Activated naive CD4-positive, alpha-beta T cell (primary cell): ENCODE results near the gene CAPN14.
"Not testable (repeated sequence)": the region's sequence is repeated elsewhere in the genome, so short reads cannot be mapped to it uniquely, and the experiment has no call there.

Experiments used
- DNase-seq, 4 experiments: peaks; one replicate each; lab custom pipeline; 2025; lab: John Stamatoyannopoulos, UW

CAPN14 gene

GRCh38 chr2:31196622-31197021 is 20.7 kb downstream of the CAPN14 start:
- DNase-seq: no peak

GRCh38 chr2:31193806-31194205 is 23.5 kb downstream of the CAPN14 start:
- DNase-seq: no peak

- DNase-seq: no peak
These were observed 24.4 kb downstream of the CAPN14 start for GRCh38 chr2:31192851-31193392.

GRCh38 chr2:31192396-31192795 is 24.9 kb downstream of the CAPN14 start:
- DNase-seq: no peak

GRCh38 chr2:31191931-31192330 is 25.4 kb downstream of the CAPN14 start:
- DNase-seq: no peak

GRCh38 chr2:31190188-31190587 is 27.1 kb downstream of the CAPN14 start:
- DNase-seq: no peak

GRCh38 chr2:31189141-31189540 is 28.2 kb downstream of the CAPN14 start:
- DNase-seq: no peak

- no peak for DNase-seq
These were observed 29.2 kb downstream of the CAPN14 start for GRCh38 chr2:31188131-31188530.

- DNase-seq: no peak
These were observed 30.1 kb downstream of the CAPN14 start for GRCh38 chr2:31187166-31187565.

- not testable (repeated sequence) for DNase-seq
These were observed 33.3 kb downstream of the CAPN14 start for GRCh38 chr2:31183973-31184372.

- no peak for DNase-seq
These were observed 40.6 kb downstream of the CAPN14 start for GRCh38 chr2:31176742-31177141.

- DNase-seq: no peak
These were observed 46.2 kb downstream of the CAPN14 start for GRCh38 chr2:31171142-31171541.

GRCh38 chr2:31170071-31170698 is 47.1 kb downstream of the CAPN14 start:
- DNase-seq: peak in 2 of 4 experiments; percentile 7 to 12

GRCh38 chr2:31168291-31168690 is 49.0 kb downstream of the CAPN14 start:
- DNase-seq: no peak

- DNase-seq: no peak
These were observed 50.4 kb downstream of the CAPN14 start for GRCh38 chr2:31166925-31167324.

GRCh38 chr2:31163011-31163539 is 54.2 kb downstream of the CAPN14 start:
- no peak for DNase-seq

GRCh38 chr2:31161637-31162036 is 55.7 kb downstream of the CAPN14 start:
- DNase-seq: no peak

- no peak for DNase-seq
These were observed 65.8 kb downstream of the CAPN14 start for GRCh38 chr2:31151501-31151900.

GRCh38 chr2:31150120-31150670 is 67.1 kb downstream of the CAPN14 start:
- DNase-seq: no peak

- no peak for DNase-seq
These were observed 68.8 kb downstream of the CAPN14 start for GRCh38 chr2:31148514-31148913.

GRCh38 chr2:31147645-31148044 is 69.7 kb downstream of the CAPN14 start:
- DNase-seq: no peak

- DNase-seq: no peak
These were observed 75.2 kb downstream of the CAPN14 start for GRCh38 chr2:31142110-31142509.

- no peak for DNase-seq
These were observed 75.8 kb downstream of the CAPN14 start for GRCh38 chr2:31141443-31142085.
